AG10803 (cell line): ENCODE measurements around the gene HEXIM2.
A peak's percentile ranks its signal among the peaks of the same experiment; 100 is the strongest.

Experiments
- DNase-seq: peaks from one replicate; pipeline ENCODE4 v3.0.0; 2010; ENCODE audit warnings: low read depth
- H3K4me3 ChIP-seq: 2 replicates; pipeline ENCODE4 v1.5.1; 2011; ENCODE audit warnings: mild to moderate bottlenecking, low read length, control low read depth
- TF ChIP-seq, protein P1 (sequence below): conservative IDR thresholded peaks from 2 replicates; pipeline ENCODE4 v1.5.1; 2011; ENCODE audit warnings: mild to moderate bottlenecking, low read length, control low read depth, inconsistent platforms

Gene HEXIM2

DNA sequence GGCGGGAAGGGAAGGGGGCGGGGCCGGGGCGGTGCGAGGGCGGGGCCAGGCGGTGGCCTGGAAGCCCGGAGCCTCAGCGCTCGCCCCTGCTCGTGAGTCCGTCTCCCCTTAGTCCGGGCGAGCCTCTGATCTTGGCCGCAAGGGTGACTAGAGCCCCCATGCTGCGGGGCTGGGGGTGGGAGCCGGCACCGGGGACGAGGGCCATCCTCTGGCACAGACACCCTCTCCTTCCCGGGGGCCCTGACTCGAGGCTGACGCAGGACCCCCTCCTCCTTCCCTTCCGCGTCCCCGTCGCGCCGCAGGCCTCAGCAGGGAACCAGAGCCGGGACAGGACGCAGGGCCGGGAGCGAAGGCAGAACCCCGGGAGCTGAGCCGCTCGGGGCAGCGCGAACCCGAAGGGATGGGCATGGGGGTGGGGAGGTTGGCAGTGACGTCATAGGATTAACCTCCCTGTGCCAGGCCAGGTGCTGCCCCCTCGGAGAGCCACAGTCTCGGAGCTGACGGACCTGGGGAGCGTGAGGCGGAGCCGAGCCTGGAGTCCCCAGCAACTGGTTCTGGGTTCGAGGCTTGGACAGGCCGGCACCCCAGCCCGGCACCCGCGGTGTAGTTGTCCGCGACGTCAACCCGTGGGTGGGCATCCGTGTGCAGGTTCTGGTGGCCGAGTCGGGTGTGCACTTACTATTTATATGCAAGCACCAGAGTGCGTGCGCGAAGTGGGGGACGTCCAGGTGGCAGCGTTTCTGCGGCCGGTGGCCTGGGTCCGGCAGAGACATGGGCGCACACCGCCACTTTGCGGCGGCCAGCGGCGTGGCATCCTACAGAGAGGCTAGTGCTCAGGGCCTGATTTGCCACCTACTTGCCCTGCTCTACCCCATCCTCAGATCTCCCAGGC lies 28.9 kb upstream of the HEXIM2 start:
- TF ChIP-seq, protein P1, sequence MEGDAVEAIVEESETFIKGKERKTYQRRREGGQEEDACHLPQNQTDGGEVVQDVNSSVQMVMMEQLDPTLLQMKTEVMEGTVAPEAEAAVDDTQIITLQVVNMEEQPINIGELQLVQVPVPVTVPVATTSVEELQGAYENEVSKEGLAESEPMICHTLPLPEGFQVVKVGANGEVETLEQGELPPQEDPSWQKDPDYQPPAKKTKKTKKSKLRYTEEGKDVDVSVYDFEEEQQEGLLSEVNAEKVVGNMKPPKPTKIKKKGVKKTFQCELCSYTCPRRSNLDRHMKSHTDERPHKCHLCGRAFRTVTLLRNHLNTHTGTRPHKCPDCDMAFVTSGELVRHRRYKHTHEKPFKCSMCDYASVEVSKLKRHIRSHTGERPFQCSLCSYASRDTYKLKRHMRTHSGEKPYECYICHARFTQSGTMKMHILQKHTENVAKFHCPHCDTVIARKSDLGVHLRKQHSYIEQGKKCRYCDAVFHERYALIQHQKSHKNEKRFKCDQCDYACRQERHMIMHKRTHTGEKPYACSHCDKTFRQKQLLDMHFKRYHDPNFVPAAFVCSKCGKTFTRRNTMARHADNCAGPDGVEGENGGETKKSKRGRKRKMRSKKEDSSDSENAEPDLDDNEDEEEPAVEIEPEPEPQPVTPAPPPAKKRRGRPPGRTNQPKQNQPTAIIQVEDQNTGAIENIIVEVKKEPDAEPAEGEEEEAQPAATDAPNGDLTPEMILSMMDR, result peak; percentile 82
- DNase-seq, result peak; percentile 77
- H3K4me3 ChIP-seq, result peak overlapping the region; percentile 86

DNA sequence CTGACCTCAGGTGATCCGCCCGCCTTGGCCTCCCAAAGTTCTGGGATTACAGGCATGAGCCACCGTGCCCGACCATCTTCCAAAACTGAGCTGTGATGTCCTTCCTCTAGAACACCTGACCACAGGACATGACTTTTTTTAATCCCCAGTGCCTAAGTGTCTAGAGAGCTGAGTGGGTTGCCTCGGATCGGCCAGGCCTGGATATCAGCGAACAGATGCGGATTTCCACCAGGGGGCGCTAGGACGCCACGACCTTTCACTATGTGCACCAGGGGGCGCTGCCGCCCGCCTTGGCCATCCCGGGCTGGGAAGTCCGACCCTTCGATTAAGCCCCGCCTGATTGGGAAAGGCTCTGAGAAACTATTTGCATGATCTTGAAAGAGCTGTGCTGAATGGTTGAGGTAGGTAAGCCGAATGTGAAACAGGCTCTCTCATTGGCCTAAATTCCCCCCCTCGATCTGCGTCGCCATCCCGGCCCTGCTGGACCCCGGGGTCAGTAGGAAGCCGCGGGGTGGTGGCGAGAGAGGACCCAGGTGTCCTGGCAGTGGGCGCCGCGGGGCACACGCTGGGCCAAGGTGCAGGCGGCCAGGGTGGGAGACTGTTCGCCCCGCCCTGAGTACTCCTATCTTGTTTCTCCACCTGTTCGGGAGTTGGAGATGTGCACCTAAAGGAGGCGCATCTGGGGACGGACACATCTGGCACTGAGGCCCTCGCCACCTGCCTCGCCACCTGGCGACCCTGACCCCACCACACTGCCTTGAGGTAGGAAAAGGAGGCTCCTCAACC lies 26.3 kb upstream of the HEXIM2 start, which contains the start of gene ACBD4:
Gene ACBD4 (plus strand): TSS at position 496 of the 786 bp plus-strand sequence. CDS start 458 bp downstream, outside the sequence.
- DNase-seq, result peak; percentile 96
- H3K4me3 ChIP-seq, result peak within 1 kb of the TSS; percentile 85
- TF ChIP-seq, protein P1, result peak; percentile 100

DNA sequence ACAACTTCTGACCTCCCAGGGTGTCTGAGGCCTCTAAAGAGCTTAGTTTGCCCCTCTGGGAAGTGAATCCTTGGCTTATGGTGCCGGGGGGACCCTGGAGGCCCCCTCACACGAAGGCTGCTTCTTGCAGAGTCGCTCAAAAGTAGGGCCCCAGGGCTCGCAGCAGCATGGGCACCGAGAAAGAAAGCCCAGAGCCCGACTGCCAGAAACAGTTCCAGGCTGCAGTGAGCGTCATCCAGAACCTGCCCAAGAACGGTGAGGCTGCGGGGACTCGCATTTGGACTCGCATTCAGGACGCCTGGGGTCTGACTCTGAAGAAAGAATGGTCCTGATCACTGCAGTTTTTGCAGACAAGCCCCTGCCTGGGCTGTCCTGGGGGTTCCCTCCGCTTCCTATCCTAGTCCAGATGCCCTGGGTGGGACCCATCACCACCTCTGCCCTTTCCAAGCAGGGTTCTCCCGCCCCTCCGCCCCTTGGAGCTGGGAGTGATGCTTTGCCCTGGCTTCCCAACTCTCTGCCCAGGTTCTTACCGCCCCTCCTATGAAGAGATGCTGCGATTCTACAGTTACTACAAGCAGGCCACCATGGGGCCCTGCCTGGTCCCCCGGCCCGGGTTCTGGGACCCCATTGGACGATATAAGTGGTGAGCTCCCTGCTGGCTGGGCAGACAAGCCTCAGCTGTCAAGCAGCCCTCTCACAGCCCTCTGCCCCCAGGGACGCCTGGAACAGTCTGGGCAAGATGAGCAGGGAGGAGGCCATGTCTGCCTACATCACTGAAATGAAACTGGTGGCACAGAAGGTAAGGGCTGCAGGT lies 25.5 kb upstream of the HEXIM2 start:
- TF ChIP-seq, protein P1, result no peak
- DNase-seq, result no peak
- peak overlapping the region; percentile 85 for H3K4me3 ChIP-seq

DNA sequence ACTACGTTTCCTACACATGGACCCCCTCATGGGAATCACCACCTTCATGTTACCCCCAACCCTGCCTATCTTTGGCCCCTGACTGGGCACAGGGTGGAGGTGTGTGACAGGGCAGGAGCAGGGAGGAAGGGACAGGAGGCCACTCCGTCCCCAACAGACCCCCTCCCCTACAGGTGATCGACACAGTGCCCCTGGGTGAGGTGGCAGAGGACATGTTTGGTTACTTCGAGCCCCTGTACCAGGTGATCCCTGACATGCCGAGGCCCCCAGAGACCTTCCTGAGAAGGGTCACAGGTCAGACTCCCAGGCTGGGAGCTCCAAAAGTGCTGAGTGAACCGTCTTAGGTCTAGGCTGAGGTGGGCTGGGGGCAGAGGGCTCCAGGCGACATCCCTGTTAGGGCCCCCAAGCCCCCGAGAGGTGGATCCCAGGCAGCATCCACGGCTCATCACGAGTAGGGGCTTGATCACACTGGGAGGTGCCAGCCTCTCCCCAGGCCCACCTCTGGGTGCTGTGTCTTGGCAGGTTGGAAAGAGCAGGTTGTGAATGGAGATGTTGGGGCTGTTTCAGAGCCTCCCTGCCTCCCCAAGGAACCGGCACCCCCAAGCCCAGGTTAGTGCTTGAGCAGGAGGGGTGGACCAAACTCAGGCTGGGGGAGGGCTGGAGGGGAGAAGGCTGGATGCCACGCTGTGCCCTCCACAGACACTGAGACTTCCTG lies 24.7 kb upstream of the HEXIM2 start:
- TF ChIP-seq, protein P1, result no peak
- H3K4me3 ChIP-seq, result peak overlapping the region; percentile 20; the same call in 1 of the 2 replicates
- no peak for DNase-seq

DNA sequence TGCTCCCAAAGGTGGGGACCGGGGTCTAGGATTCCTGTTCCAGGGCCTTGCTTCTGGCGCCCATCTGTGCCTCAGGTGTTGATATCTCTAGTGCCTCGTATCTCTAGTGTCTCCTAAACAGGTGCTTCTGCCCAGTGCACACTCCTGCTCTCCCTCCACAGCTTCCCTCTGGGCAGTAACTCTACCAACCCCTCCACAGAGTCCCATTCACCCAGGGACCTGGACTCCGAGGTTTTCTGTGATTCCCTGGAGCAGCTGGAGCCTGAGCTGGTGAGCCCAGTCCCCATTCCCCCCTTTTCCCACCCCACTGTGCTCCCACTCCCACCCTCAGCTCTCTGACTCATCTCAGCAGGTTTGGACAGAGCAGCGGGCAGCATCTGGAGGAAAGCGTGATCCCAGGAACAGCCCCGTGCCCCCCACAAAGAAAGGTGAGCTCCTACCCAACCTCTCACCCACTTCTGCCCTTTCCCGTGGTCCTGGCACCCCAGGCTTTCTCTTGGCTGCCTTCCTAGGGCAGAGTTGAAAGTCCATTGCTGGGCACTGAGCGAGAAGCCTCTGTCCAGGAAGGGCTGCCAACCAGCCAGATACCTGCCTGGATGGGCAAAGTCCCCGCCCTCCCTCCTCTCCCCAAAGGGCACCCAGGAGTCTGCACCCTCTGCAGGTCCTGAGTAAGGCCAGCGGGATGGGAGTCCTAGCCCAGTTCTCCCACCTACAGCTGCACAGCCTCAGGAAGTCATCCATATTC lies 23.9 kb upstream of the HEXIM2 start:
- TF ChIP-seq, protein P1, result no peak
- DNase-seq, result no peak
- H3K4me3 ChIP-seq, result no peak overlapping the region
